ENCODE results near the gene EIF4EBP2.

GRCh38 chr10:70455213-70455630 lies 51.3 kb downstream of the EIF4EBP2 start:
- TF ChIP-seq CTCF (IDR thresholded peaks at IDR 0.05 in 2 of 3, conservative IDR thresholded peaks at IDR 0.05 in 1 of 3; ENCODE audit: borderline replicate concordance in 1 of 3, insufficient read depth in 1 of 3, low read depth in 2 of 3, low read length in 2 of 3): no peak
- TF ChIP-seq ELF1 (IDR thresholded peaks at IDR 0.05; ENCODE audit: borderline replicate concordance, low read depth): no peak
- TF ChIP-seq EZH2 (IDR thresholded peaks at IDR 0.05): no peak
- no peak for TF ChIP-seq TCF7L2 (IDR thresholded peaks at IDR 0.05; ENCODE audit: borderline replicate concordance, extremely low read depth, insufficient read depth, insufficient read length)
- TF ChIP-seq POLR2AphosphoS5 (IDR thresholded peaks at IDR 0.05; ENCODE audit: low read depth, low read length): no peak
- no peak for TF ChIP-seq YY1 (IDR thresholded peaks at IDR 0.05; ENCODE audit: extremely low read depth, insufficient replicate concordance, low read depth, low read length)
- TF ChIP-seq ATF3 (IDR thresholded peaks at IDR 0.05): no peak
- no peak for TF ChIP-seq POLR2A (IDR thresholded peaks at IDR 0.05; ENCODE audit: borderline replicate concordance, extremely low read depth, insufficient read depth, insufficient read length)
- no peak for TF ChIP-seq EZH2phosphoT487 (IDR thresholded peaks at IDR 0.05; ENCODE audit: borderline replicate concordance)
- TF ChIP-seq, protein P1, sequence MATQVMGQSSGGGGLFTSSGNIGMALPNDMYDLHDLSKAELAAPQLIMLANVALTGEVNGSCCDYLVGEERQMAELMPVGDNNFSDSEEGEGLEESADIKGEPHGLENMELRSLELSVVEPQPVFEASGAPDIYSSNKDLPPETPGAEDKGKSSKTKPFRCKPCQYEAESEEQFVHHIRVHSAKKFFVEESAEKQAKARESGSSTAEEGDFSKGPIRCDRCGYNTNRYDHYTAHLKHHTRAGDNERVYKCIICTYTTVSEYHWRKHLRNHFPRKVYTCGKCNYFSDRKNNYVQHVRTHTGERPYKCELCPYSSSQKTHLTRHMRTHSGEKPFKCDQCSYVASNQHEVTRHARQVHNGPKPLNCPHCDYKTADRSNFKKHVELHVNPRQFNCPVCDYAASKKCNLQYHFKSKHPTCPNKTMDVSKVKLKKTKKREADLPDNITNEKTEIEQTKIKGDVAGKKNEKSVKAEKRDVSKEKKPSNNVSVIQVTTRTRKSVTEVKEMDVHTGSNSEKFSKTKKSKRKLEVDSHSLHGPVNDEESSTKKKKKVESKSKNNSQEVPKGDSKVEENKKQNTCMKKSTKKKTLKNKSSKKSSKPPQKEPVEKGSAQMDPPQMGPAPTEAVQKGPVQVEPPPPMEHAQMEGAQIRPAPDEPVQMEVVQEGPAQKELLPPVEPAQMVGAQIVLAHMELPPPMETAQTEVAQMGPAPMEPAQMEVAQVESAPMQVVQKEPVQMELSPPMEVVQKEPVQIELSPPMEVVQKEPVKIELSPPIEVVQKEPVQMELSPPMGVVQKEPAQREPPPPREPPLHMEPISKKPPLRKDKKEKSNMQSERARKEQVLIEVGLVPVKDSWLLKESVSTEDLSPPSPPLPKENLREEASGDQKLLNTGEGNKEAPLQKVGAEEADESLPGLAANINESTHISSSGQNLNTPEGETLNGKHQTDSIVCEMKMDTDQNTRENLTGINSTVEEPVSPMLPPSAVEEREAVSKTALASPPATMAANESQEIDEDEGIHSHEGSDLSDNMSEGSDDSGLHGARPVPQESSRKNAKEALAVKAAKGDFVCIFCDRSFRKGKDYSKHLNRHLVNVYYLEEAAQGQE (IDR thresholded peaks at IDR 0.05; ENCODE audit: low read depth): no peak
- TF ChIP-seq, protein P2, sequence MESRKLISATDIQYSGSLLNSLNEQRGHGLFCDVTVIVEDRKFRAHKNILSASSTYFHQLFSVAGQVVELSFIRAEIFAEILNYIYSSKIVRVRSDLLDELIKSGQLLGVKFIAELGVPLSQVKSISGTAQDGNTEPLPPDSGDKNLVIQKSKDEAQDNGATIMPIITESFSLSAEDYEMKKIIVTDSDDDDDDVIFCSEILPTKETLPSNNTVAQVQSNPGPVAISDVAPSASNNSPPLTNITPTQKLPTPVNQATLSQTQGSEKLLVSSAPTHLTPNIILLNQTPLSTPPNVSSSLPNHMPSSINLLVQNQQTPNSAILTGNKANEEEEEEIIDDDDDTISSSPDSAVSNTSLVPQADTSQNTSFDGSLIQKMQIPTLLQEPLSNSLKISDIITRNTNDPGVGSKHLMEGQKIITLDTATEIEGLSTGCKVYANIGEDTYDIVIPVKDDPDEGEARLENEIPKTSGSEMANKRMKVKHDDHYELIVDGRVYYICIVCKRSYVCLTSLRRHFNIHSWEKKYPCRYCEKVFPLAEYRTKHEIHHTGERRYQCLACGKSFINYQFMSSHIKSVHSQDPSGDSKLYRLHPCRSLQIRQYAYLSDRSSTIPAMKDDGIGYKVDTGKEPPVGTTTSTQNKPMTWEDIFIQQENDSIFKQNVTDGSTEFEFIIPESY (IDR thresholded peaks at IDR 0.05; ENCODE audit: extremely low read depth, insufficient replicate concordance, low read length): no peak
- no peak for TF ChIP-seq CEBPB (IDR thresholded peaks at IDR 0.05; ENCODE audit: low read depth)
- no peak for TF ChIP-seq SIN3A (IDR thresholded peaks at IDR 0.05; ENCODE audit: low read depth)

Data from HCT116 (cell line).